Right renal cortex interstitium (tissue), 3 donors: ENCODE data around the gene THBS2. TPM values are rescaled to one million over a fixed set of nuclear protein-coding genes. Genes with fewer than 3 reads are reported as not detected.

Experiments
- DNase-seq, 3 donors: peaks; one replicate each; pipeline ENCODE4 v3.0.0-alpha.2; 2013; ENCODE audit warnings: low read depth in 3 of 3, low spot score in 2 of 3
- polyA plus RNA-seq, 3 donors: library from polyadenylated mRNA; unstranded; fragments of 120-200 nt; gene quantifications; one replicate each; pipeline ENCODE4 v1.2.1, GENCODE V29; 2013; ENCODE audit not compliant: insufficient read length in 3 of 3

THBS2 gene
- polyA plus RNA-seq, 3 donors, result 9.0 to 12.2 (median 11.9) TPM

DNA sequence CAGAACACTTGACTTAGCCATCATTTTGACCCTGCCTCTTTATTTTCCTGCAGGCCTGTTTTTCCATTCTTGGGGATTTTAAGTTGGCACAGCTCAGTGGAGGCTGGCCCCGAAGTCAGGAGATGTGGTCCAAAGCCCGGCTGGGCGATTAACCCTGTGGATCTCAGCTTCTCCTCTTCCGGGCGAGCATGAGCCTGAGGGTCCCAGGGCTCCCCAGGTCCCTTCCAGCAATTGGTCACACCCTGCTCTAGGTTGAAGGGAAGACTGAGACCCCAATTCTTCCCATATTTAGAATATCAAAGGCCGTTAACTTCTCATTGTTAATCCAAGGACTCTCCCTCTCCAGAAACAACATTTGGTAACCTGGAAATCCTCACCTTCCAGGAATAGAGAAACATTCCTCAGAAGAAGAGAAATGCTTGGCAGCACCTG lies 2.3 kb downstream of the THBS2 start:
- DNase-seq, result no peak

GRCh38 chr6:169250660-169251059 lies 3.0 kb downstream of the THBS2 start:
- DNase-seq, result no peak

DNA sequence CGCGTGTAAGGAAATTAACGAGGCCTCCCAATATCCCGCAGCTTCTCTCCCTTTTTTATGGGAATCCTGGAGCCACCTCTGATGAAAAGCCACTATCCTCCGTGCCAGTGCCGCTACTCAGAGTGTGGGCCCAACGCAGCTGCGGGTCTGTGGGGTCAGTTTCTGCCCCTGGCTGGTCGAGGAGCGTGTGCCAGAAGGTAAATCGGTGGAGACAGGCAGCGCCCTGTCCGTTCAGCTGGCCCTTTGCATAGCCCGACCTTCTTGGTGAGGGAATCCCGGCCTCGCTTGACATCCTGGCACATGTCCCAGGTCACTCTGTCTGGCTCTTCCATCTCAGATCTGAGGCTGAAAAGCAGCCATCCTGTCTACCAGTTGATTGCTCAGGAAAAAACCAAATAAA lies 4.6 kb downstream of the THBS2 start:
- DNase-seq, result no peak

DNA sequence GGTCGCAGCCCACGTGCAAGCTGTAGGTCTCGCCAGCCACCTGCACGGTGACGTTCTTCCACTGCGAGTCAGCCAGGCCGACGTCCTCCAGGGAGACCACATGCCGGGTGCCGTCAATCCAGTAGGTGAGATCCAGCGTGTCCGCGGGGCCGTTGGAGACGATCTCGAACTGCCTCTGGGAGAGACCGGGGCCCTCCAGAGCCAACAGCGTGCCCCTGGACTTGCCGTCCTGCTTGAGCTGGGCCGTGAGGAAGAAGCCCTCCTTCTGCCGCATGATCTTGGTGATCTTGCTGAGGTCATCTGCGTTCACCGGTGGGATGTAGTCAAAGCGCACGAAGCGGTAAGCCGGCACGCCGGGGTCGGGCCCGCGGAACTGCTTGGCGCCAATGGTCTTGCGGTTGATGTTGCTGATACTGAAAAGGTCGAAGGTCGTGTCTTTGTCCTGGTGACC lies 5.1 kb downstream of the THBS2 start:
- no peak for DNase-seq

DNA sequence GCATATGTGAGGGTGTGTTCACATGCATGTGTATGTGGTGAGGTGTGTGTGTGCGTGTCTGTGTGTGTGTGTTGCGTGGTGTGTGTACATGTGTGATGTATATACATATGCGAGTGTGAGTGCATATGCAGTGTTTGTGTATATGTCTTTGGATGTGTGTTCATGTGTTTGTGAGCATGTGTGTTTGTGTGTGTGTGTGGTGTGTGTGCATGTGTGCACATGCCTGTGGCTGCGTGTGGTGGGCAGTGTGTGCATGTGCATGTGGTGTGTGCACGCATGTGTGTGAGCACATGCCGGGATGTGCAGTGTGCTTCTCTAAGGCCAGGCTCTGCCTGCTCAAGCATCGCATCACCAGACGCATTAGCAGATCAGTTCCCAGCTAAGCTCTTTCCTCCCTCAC lies 5.7 kb downstream of the THBS2 start:
- DNase-seq, result no peak

DNA sequence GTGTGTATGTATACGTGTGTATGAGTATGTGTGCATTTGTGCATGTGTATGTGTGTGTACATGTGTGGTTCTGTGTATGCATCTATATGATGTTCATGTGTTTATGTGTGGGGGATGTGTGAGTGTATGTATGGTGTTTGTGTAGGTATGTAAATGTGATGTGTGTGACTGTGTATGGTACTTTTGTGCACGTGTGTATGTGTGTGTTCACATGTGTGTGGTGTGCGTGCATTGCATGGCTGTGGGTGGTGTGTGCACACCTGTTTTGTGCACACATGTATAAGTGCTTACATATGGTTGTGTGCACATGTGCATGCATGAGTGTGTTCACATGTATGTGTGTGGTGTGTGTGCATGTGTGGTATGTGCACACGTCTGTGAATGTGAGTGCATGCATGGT lies 6.2 kb downstream of the THBS2 start:
- no peak for DNase-seq

DNA sequence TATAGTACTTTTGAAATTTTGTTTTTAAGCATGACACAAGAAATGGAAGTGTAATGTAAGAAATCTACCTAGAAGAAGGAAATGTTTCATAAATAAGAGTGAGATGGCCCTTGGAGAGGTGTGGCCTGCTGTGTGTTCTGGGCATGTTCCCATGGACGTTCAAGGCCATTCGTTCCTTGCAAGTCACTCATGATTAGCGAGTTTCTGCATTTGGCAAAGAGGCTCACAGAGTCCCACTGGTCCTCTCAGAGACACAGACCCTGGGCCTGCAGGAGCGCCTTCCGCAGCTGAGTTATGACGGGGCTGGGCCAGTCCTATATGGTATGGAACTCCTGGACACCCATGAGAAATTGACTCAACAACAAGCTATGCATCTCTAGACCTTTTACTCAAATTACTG lies 7.2 kb downstream of the THBS2 start:
- DNase-seq, result no peak

- DNase-seq, result no peak
These were observed 8.8 kb downstream of the THBS2 start for GRCh38 chr6:169244684-169245383.

GRCh38 chr6:169243661-169244060 lies 10.0 kb downstream of the THBS2 start:
- DNase-seq, result no peak

DNA sequence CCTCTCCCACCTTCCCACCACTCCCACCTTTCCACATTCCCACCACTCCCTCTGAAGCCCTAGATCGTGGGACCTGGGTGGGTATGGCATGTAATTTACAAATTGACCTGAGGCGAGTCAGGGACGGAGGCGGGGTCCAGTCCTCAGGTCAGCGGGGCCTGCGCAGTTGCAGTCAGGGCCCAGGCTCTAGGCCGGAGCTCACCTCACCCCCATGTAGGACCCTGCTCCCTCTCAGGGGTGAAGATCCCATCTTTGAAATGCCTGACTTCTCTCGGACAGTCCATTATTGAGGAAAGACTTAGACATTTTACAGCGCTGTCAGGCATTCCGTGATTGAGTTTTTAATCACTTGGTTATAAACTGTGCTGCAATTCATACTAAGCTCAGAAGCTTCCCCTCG lies 10.5 kb downstream of the THBS2 start:
- DNase-seq, result no peak

DNA sequence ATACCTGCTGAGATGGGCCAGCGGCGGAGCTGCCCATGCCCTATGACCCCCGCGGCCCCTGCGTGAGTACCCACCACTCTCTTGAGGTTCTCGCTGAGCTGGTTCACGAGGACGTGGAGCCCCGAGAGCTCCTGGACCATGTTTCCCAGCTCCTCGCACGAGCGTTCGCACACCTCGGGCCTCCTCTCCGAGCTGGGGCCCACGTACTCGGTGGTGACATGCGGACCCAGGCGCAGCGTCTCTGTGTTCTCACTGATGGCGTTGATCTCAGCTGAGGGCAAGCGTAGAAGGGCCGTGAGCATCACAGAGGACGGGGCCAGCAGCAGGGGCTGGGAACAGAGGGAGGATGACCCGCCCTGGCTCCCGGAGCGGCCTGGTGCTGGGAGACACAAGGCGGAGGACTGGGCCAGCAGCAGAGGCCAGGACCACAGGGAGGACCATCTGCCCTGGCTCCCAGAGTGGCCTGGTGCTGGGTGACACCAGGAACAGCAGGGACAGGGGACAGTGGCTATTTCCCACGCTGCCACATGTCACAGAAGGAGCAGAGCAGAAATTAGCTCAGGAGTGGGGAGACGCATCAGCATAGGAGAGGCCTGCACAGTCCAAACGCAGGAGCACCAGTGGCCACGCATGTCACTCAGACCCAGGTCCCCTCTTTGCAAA lies 11.8 kb downstream of the THBS2 start:
- no peak for DNase-seq

DNA sequence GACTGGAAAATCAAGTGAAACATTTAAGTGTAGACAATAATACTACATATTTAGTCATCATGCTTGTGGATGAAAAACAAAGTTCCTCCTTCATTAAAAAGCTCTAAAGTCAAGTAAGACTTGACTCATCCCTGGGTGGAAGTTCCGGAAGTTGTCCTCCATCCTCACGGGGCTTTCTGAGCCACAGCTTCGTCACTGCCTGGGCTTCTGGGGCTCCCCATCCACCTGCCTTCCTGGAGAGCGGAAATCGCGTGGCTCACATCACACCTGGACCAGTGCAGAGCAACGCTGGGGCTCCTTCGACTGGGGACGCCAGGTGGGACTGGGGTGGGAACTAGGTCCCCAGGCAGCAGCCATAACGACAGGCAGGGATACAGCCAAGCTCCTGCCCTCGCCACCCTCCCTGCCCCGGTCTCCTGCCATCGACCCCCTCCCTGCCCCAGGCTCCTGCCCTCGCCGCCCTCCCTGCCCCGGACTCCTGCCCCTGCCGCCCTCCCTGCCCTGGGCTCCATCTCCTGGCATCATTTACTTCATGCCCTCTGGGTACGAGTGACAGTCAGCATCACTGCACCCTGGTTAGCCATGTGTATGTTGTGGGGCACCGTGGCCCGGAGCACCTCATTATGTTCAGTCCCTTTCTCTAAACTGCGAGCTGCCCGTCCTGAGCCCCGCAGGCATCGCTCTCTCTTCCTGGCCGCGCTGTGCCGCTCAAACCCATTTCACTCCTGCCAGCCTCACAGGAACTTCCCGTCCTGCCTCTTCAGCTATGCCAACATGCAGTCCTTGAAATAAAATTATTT lies 12.9 kb downstream of the THBS2 start:
- DNase-seq, result no peak

DNA sequence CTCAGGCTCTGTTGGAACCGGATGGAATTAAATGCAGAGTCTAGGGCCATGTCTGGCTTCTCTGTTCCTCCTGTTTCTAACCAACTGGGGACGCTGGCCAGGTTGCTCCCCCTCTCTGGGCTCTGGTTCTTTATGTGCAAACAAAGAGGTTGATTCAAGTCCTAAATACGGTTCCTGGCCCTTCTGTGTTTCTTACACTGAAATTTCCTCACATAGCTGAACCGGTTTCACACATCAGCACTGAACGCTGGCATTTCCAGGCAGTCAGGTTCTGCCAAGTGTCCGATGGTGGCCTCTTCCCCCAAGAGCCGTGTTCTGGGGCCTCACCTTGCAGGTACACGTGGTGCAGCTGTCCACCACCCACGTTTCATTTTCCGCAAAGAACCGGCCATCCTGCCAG lies 13.5 kb downstream of the THBS2 start:
- no peak for DNase-seq

GRCh38 chr6:169239181-169239580 lies 14.5 kb downstream of the THBS2 start:
- DNase-seq, result no peak

DNA sequence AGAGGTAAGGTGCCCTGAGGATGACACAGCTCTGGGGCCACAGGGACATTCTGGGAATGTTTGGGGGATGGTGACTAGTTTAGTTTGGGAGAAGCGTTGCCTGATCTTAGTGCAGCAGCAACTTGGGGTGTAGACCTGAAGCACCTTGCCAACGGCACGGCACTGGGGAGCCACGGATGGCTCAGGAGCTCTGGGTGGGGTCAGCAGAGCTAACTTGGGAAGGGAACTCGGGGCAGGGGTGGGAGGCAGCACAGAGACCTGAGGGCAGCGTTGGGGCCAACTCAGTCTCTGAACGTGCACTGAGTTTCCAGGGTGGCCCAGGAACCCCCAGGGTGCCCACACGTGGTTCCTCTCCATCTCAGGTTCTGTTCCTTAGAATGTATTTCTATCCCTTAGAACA lies 14.9 kb downstream of the THBS2 start:
- DNase-seq, result no peak

DNA sequence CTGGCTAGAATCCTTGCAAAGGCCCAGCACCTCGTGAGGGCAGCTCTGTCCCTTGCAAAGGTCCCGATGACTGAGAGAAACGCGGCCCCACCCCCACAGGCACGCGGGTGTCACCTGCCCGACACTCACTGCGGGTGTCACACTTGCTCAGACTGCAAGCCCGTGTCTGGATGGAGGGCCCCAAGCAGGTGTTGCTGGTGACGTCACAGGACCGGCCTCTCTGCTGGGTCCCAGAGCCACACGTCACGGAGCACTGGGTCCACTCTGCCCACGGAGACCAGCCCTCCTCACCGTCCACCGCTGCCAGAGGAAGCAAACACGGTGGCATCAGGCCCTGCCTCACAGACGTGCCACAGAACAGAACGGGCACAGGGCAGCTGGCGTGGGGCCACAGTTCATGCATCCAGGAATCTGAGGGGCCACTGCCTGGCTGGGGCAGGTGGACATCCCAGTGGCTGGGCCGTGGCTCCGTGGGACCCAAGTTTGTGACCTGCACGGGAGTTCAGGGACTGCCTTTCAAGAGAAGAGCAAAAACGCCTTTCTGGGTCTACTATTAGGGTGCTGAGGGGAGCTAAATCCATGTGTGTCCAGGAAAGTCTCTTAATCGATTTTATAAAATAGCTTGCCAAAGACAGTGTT lies 16.0 kb downstream of the THBS2 start:
- no peak for DNase-seq

DNA sequence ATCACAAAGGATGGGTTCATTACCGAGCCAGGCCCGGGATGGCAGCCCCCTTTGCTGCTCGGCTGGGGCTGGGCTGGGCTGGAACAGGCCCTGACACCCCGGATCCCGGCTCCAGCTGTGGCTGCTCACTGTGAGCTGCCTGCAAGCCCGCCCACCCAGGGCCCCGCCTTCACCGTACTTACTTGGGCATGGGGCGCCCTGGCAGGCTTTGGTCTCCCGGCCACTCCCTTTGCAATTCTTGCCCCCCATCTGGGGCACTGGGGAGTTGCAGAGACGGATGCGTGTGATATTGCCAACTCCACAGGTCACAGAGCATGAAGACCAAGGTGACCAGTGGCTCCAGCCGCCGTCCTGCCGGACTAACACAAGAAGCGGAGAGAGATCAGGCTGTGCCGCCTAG lies 16.7 kb downstream of the THBS2 start:
- DNase-seq, result no peak

DNA sequence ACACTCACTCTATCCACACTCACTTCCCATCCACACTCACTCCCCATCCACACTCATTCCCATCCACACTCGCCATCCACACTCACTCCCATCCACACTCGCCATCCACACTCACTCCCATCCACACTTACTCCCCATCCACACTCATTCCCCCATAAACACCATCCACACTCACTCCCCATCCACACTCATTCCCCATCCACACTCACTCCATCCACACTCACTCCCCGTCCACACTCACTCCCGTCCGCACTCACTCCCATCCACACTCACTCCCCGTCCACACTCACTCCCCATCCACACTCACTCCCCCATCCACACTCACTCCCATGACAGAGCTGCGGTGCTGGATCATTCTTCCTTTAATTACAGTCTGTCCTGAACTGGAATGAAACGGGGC lies 17.1 kb downstream of the THBS2 start:
- no peak for DNase-seq

DNA sequence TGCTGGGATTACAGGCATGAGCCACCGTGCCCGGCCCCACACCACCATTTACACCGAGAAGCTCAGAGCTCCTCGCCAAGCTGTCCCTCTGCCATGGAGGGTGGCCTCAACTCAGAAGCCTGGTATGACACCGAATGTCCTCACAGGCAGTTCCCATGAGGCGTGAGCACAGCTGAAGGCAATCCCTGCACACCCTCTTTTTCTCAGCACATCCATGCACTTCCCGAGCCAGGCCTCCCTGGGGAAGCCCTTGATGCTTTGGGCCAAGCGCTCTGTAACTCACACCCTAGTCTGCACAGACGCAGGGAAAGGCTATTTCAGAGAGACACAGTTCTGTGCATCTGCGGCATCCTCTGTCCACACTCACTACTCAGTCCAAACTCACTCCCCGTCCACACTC lies 18.4 kb downstream of the THBS2 start:
- DNase-seq, result no peak

DNA sequence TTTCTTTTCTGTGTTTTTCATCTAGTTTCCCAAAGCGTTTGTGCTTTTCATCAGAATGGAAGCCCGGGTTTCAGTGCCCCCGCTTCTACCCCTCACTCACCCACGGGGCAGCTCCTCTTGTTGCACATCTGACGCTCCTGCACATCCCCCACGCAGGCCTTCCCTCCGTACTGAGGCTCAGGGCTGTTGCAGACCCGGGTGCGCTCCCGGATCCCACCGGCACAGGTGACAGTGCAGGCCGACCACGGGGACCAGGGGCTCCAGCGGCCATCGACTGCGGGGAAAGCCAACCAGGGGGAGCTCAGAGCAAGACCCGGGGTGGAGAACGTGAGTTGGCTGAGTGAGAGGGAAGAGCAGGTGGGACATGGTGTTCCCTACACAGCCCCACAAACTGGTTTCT lies 19.0 kb downstream of the THBS2 start:
- DNase-seq, result no peak

- DNase-seq, result no peak
These were observed 19.8 kb downstream of the THBS2 start for GRCh38 chr6:169233832-169234231.
